Mammary epithelial cell (primary cell): ENCODE measurements around the gene TIMM21.

ENCODE experiments used
- EZH2 ChIP-seq: IDR thresholded peaks from 2 replicates; pipeline ENCODE4 v1.6.1; 2012; ENCODE audit warnings: low read length, inconsistent platforms, borderline replicate concordance
- TF ChIP-seq, protein P1 (sequence below), 2 donors: IDR thresholded peaks in 1 of 2; conservative IDR thresholded peaks in 1 of 2; 2 replicates each; pipeline ENCODE4 v1.5.1; 2011 to 2012; ENCODE audit warnings: inconsistent platforms in 2 of 2, low read length in 2 of 2, mild to moderate bottlenecking in 2 of 2, control low read depth in 1 of 2, low read depth in 1 of 2; ENCODE audit not compliant: insufficient read depth in 1 of 2; ENCODE audit errors: extremely low read depth in 1 of 2

DNA sequence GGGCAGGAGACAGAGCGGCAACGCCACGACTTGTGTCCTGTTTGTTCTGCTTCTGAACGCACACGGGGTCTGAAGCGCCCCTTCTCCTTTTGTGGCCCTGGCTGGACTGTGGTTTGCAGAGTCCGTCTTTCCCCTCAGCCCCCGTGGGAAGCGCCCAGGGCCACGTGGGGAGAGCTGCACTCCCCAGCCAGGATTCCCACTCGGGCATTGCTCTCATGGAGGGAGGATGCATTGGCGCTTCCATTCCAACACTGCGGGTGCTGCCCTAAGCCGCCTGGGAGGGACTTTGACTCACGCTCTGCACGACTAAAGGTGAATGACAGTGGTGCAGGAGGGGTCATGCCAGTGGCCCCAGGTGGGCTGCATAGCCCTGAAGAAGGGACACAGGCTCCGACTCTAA is 52.5 kb downstream of the TIMM21 start:
- no peak for TF ChIP-seq EZH2
- TF ChIP-seq, protein P1, sequence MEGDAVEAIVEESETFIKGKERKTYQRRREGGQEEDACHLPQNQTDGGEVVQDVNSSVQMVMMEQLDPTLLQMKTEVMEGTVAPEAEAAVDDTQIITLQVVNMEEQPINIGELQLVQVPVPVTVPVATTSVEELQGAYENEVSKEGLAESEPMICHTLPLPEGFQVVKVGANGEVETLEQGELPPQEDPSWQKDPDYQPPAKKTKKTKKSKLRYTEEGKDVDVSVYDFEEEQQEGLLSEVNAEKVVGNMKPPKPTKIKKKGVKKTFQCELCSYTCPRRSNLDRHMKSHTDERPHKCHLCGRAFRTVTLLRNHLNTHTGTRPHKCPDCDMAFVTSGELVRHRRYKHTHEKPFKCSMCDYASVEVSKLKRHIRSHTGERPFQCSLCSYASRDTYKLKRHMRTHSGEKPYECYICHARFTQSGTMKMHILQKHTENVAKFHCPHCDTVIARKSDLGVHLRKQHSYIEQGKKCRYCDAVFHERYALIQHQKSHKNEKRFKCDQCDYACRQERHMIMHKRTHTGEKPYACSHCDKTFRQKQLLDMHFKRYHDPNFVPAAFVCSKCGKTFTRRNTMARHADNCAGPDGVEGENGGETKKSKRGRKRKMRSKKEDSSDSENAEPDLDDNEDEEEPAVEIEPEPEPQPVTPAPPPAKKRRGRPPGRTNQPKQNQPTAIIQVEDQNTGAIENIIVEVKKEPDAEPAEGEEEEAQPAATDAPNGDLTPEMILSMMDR (conservative IDR thresholded peaks at IDR 0.05 in 1 of 2, IDR thresholded peaks at IDR 0.05 in 1 of 2; ENCODE audit: extremely low read depth in 1 of 2, insufficient read depth in 1 of 2, low read depth in 1 of 2, low read length in 2 of 2) = no peak
